IMR-90 (cell line): ENCODE results near the gene COL8A1. TPM values are rescaled to one million over a fixed set of nuclear protein-coding genes. Genes with fewer than 3 reads are reported as not detected.

Experiments
- ATAC-seq: fragments of 200-7000 bp; cut with Tn5 transposase; 2 replicates; pipeline ENCODE4 v1.9.1; 2020; ENCODE audit warnings: low read depth, mild to moderate bottlenecking, moderate library complexity
- BruUV-seq: library from RNA; stranded (reverse); fragments of 400-500 nt; replicated peaks from 2 replicates; lab custom pipeline; 2021; lab: Mats Ljungman, UMichigan
- CTCF ChIA-PET: fragments of 300-600 bp; formaldehyde crosslinking; extraction: SDS; loops from one replicate; lab custom pipeline; 2021; ENCODE audit warnings: antibody characterized with exemption; lab: Yijun Ruan, JAX
- POLR2A ChIA-PET: fragments of 300-600 bp; sonication (Branson Sonifier 250); formaldehyde crosslinking; loops from one replicate; lab custom pipeline; 2022; ENCODE audit warnings: antibody characterized with exemption; ENCODE audit not compliant: unreplicated experiment; lab: Charles Lee
- DNase-seq: peaks from one replicate; pipeline ENCODE4 v3.0.0; 2013
- H2AFZ ChIP-seq: replicated peaks from 2 replicates; pipeline ENCODE3; 2013; ENCODE audit warnings: low read length, mild to moderate bottlenecking; ENCODE audit not compliant: poor library complexity
- H2AK5ac ChIP-seq: 2 replicates; pipeline ENCODE4 v1.6.1; 2013; ENCODE audit warnings: low read depth, low read length, inconsistent platforms
- H2AK9ac ChIP-seq: replicated peaks from 2 replicates; pipeline ENCODE3; 2013; ENCODE audit warnings: mild to moderate bottlenecking, low read depth, low read length, moderate library complexity; ENCODE audit not compliant: poor library complexity
- H2BK120ac ChIP-seq: 2 replicates; pipeline ENCODE4 v1.6.1; 2013; ENCODE audit warnings: low read depth, low read length, inconsistent platforms
- H2BK15ac ChIP-seq: 3 replicates; pipeline ENCODE4 v1.6.1; 2013; ENCODE audit warnings: low read depth, low read length, inconsistent platforms
- H2BK20ac ChIP-seq: 2 replicates; pipeline ENCODE4 v1.6.1; 2013; ENCODE audit warnings: low read depth, mild to moderate bottlenecking, inconsistent platforms, low read length, moderate library complexity
- H2BK5ac ChIP-seq: 2 replicates; pipeline ENCODE4 v1.6.1; 2013; ENCODE audit warnings: mild to moderate bottlenecking, low read depth, low read length, inconsistent platforms; ENCODE audit not compliant: poor library complexity, severe bottlenecking
- H3K14ac ChIP-seq: replicated peaks from 2 replicates; pipeline ENCODE4 v1.6.1; 2013; ENCODE audit warnings: low read depth, low read length, inconsistent platforms
- H3K18ac ChIP-seq: 2 replicates; pipeline ENCODE4 v1.6.1; 2013; ENCODE audit warnings: low read depth, low read length, control low read depth
- H3K23ac ChIP-seq: 2 replicates; pipeline ENCODE4 v1.6.1; 2013; ENCODE audit warnings: low read depth, low read length, inconsistent platforms
- H3K27ac ChIP-seq: 2 replicates; pipeline ENCODE4 v1.5.1; 2013; ENCODE audit warnings: mild to moderate bottlenecking, control low read depth, low read length; ENCODE audit not compliant: insufficient read depth
- H3K27me3 ChIP-seq: 2 replicates; pipeline ENCODE4 v1.6.1; 2013; ENCODE audit warnings: low read length; ENCODE audit not compliant: control insufficient read depth, insufficient read depth
- H3K36me3 ChIP-seq: 2 replicates; pipeline ENCODE4 v1.6.1; 2013; ENCODE audit warnings: low read length, mixed read lengths; ENCODE audit not compliant: control insufficient read depth, insufficient read depth
- H3K4ac ChIP-seq: 2 replicates; pipeline ENCODE4 v1.6.1; 2013; ENCODE audit warnings: low read depth, low read length, inconsistent platforms
- H3K4me1 ChIP-seq: 2 replicates; pipeline ENCODE4 v1.6.1; 2013; ENCODE audit warnings: low read length, mixed read lengths; ENCODE audit not compliant: control insufficient read depth, insufficient read depth
- H3K4me2 ChIP-seq: 2 replicates; pipeline ENCODE4 v1.6.1; 2013; ENCODE audit warnings: low read depth, mild to moderate bottlenecking, control low read depth, low read length, moderate library complexity
- H3K4me3 ChIP-seq: 2 replicates; pipeline ENCODE4 v1.5.1; 2013; ENCODE audit warnings: low read depth, mild to moderate bottlenecking, control low read depth, low read length, moderate library complexity; ENCODE audit not compliant: insufficient read depth
- H3K56ac ChIP-seq: 2 replicates; pipeline ENCODE4 v1.6.1; 2013; ENCODE audit warnings: low read length, inconsistent platforms; ENCODE audit not compliant: insufficient read depth; ENCODE audit errors: extremely low read depth
- H3K79me1 ChIP-seq, 2 experiments: 2 replicates each; pipeline ENCODE4 v1.6.1; 2013; ENCODE audit warnings: low read length in 2 of 2, inconsistent platforms in 1 of 2, low read depth in 1 of 2
- H3K9ac ChIP-seq: 2 replicates; pipeline ENCODE4 v1.6.1; 2013; ENCODE audit warnings: low read depth, low read length, control low read depth
- H3K9me1 ChIP-seq: 2 replicates; pipeline ENCODE4 v1.6.1; 2013; ENCODE audit warnings: low read length, inconsistent platforms; ENCODE audit not compliant: insufficient read depth
- H3K9me3 ChIP-seq: 2 replicates; pipeline ENCODE4 v1.6.1; 2013; ENCODE audit warnings: low read length; ENCODE audit not compliant: control insufficient read depth, insufficient read depth
- H4K20me1 ChIP-seq: 2 replicates; pipeline ENCODE4 v1.6.1; 2013; ENCODE audit warnings: low read length, inconsistent platforms; ENCODE audit not compliant: insufficient read depth
- H4K5ac ChIP-seq: 2 replicates; pipeline ENCODE4 v1.6.1; 2013; ENCODE audit warnings: mild to moderate bottlenecking, low read depth, low read length, control low read depth
- H4K8ac ChIP-seq, 2 experiments: 2 replicates each; pipeline ENCODE4 v1.6.1; 2013; ENCODE audit warnings: low read depth in 2 of 2, low read length in 2 of 2, control low read depth in 1 of 2, inconsistent platforms in 1 of 2
- H4K91ac ChIP-seq: 2 replicates; pipeline ENCODE4 v1.6.1; 2013; ENCODE audit warnings: low read depth, low read length, inconsistent platforms; ENCODE audit not compliant: insufficient read depth
- CHD1 ChIP-seq: IDR thresholded peaks from 2 replicates; pipeline ENCODE4 v1.6.1; 2012; ENCODE audit warnings: low read depth, low read length, improper control_type of control experiment
- whole genome bisulfite sequencing, 2 experiments: methylation state at CpG; one replicate each; pipeline versions ENCODE4 v1.1.5 to v1.1.7; 2013; ENCODE audit warnings: missing lambda C conversion rate in 2 of 2; ENCODE audit not compliant: insufficient read length in 1 of 2; ENCODE audit errors: extremely low coverage in 2 of 2; 5-methylcytosine and 5-hydroxymethylcytosine counted together
- dilution Hi-C: fragments of 300-500 bp; cut with HindIII; formaldehyde crosslinking; loops from one replicate; pipeline ENCODE4 v1.14.3; 2018; ENCODE audit warnings: low sequenced_read_pairs; ENCODE audit not compliant: unreplicated experiment
- in situ Hi-C: fragments of 300-500 bp; cut with MboI; formaldehyde crosslinking; loops from 3 replicates; pipeline ENCODE4 v1.14.3; 2019; ENCODE audit warnings: low sequenced_read_pairs, inconsistent platforms, mixed read lengths
- intact Hi-C: fragments of 100-400 bp; cut with micrococcal nuclease; formaldehyde crosslinking; loops from 2 replicates; pipeline ENCODE4 v1.10.0; 2022
- polyA plus RNA-seq, 3 experiments: library from polyadenylated mRNA; depleted of rRNA; stranded (reverse); fragments of >200 nt; gene quantifications; 2 replicates each; pipeline ENCODE4 v1.2.3, GENCODE V29; 2012; ENCODE audit warnings: low replicate concordance in 1 of 3
- total RNA-seq: library from RNA; depleted of rRNA; stranded (reverse); fragments of >200 nt; gene quantifications from 2 replicates; pipeline ENCODE4 v1.2.3, GENCODE V29; 2012
- TF ChIP-seq, protein P1 (sequence below): fragments of 150-350 bp; IDR thresholded peaks from 2 replicates; pipeline ENCODE4 v1.6.1; 2017; ENCODE audit warnings: mild to moderate bottlenecking, antibody characterized with exemption, low read length, low read depth

COL8A1 gene
- total and polyA plus RNA-seq, 2 of the 4 experiments (the other 2 are of a cell fraction) = 119 to 151 TPM

GRCh38 chr3:99777708-99778107, 139.3 kb downstream of the COL8A1 start:
- H4K8ac ChIP-seq = no peak overlapping the region
- no peak overlapping the region for H3K9ac ChIP-seq
- H2BK5ac ChIP-seq = no peak overlapping the region
- WGBS, 2 experiments = no CpG with 5 or more reads among the region's 2 CpGs
- no peaks in the 10 kb centered on the region for H3K9me3 ChIP-seq
- H2BK20ac ChIP-seq = no peak overlapping the region
- H2BK120ac ChIP-seq = no peak overlapping the region
- ChIA-PET CTCF (interaction anchor here (0.7 kb wide), 1 partner anchor 274 kb away, joined by 3 read pairs; no protein-coding TSS in a partner anchor), POLR2A (no interaction called here)
- intact Hi-C loops (no loop called here), dilution Hi-C loops (no loop called here), in situ Hi-C loops (no loop called here)
- H3K36me3 ChIP-seq = peaks cover 4% of the 10 kb centered on the region
- BruUV-seq = no TSS peak
- no peak overlapping the region for H3K23ac ChIP-seq
- no peak for DNase-seq
- no peak overlapping the region for H3K27ac ChIP-seq
- no peak overlapping the region for H3K4ac ChIP-seq
- H3K4me1 ChIP-seq = peaks cover 20% of the 10 kb centered on the region; the same call in 1 of the 2 replicates
- ATAC-seq = no peak
- H3K4me3 ChIP-seq = no peak overlapping the region
- no peak overlapping the region for H4K91ac ChIP-seq
- H2AK9ac ChIP-seq = no peak overlapping the region
- no peak overlapping the region for H2BK15ac ChIP-seq
- H2AK5ac ChIP-seq = no peak overlapping the region
- no peaks in the 10 kb centered on the region for H4K20me1 ChIP-seq
- no peak overlapping the region for H3K56ac ChIP-seq
- H2AFZ ChIP-seq = no peak overlapping the region
- H3K14ac ChIP-seq = no peak overlapping the region
- TF ChIP-seq CHD1 = no peak
- TF ChIP-seq, protein P1, sequence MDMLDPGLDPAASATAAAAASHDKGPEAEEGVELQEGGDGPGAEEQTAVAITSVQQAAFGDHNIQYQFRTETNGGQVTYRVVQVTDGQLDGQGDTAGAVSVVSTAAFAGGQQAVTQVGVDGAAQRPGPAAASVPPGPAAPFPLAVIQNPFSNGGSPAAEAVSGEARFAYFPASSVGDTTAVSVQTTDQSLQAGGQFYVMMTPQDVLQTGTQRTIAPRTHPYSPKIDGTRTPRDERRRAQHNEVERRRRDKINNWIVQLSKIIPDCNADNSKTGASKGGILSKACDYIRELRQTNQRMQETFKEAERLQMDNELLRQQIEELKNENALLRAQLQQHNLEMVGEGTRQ = no peak
- H3K18ac ChIP-seq = no peak overlapping the region
- no peaks in the 10 kb centered on the region for H3K27me3 ChIP-seq
- H3K4me2 ChIP-seq = no peak overlapping the region
- no peak overlapping the region for H4K5ac ChIP-seq
- peaks cover 0 to 10% of the 10 kb centered on the region in 2 experiments; a peak in 1 of 4 replicates for H3K79me1 ChIP-seq
- peaks cover 14% of the 10 kb centered on the region for H3K9me1 ChIP-seq
